K562 (cell line): Measurements from ENCODE around the gene NCL. TPM values are rescaled to one million over a fixed set of nuclear protein-coding genes. Genes with fewer than 3 reads are reported as not detected.

Experiments
- ATAC-seq: fragments of 200-7000 bp; cut with Tn5 transposase; 3 replicates; pipeline ENCODE4 v1.9.1; 2020; ENCODE audit warnings: moderate library complexity
- BruUV-seq: library from RNA; stranded (reverse); fragments of 400-500 nt; replicated peaks from 2 replicates; lab custom pipeline; 2021; lab: Mats Ljungman, UMichigan
- CTCF ChIA-PET: fragments of 300-600 bp; formaldehyde crosslinking; extraction: SDS; loops from one replicate; lab custom pipeline; 2021; ENCODE audit warnings: low intra/inter-chr PET ratio; lab: Yijun Ruan, JAX
- POLR2A ChIA-PET: fragments of 300-600, 350-650 bp; sonication (Branson Sonifier 250); formaldehyde crosslinking; extraction: SDS; loops from one replicate; lab custom pipeline; 2021; ENCODE audit warnings: antibody characterized with exemption, inconsistent platforms; lab: Yijun Ruan, JAX
- DNase-seq, 4 experiments: peaks; one replicate each; pipeline versions ENCODE4 v3.0.0 to v3.0.0-alpha.2; 2011 to 2018; ENCODE audit warnings: low spot score in 3 of 4, mixed read lengths in 3 of 4; ENCODE audit errors: extremely low read depth in 1 of 4
- FAIRE-seq: peaks from 2 replicates; lab custom pipeline; 2011; peaks lifted over from hg19 to GRCh38; lab: Jason Lieb, UNC
- H2AFZ ChIP-seq: 2 replicates; pipeline ENCODE4 v1.6.0; 2011; ENCODE audit warnings: low read depth, low read length, control low read depth, inconsistent platforms
- H3K27ac ChIP-seq: fragments of 200-600 bp; 3 replicates; pipeline ENCODE4 v1.8.0; 2011; ENCODE audit warnings: low read depth, mild to moderate bottlenecking, control low read depth, inconsistent platforms, low read length, moderate library complexity, mixed read lengths; ENCODE audit errors: extremely low read depth
- H3K27me3 ChIP-seq, 2 experiments: fragments of 300-600 bp in 1 of 2; 2 replicates in 1 of 2; 3 replicates in 1 of 2; pipeline versions ENCODE4 v1.6.0 to v1.8.0; 2011; ENCODE audit warnings: inconsistent platforms in 2 of 2, low read length in 2 of 2, mild to moderate bottlenecking in 1 of 2, mixed read lengths in 1 of 2, moderate library complexity in 1 of 2; ENCODE audit not compliant: control insufficient read depth in 2 of 2, insufficient read depth in 2 of 2
- H3K36me3 ChIP-seq: fragments of 300-600 bp; 3 replicates; pipeline ENCODE4 v1.8.0; 2011; ENCODE audit warnings: mild to moderate bottlenecking, low read length, inconsistent platforms; ENCODE audit not compliant: control insufficient read depth, insufficient read depth
- H3K4me1 ChIP-seq, 2 experiments: fragments of 200-600 bp in 1 of 2; replicated peaks in 1 of 2; 2 replicates in 1 of 2; 3 replicates in 1 of 2; pipeline versions ENCODE4 v1.5.1 to v1.8.0; 2011; ENCODE audit warnings: inconsistent platforms in 2 of 2, low read length in 2 of 2, mild to moderate bottlenecking in 1 of 2, mixed read lengths in 1 of 2, moderate library complexity in 1 of 2; ENCODE audit not compliant: control insufficient read depth in 2 of 2, insufficient read depth in 2 of 2
- H3K4me2 ChIP-seq: 2 replicates; pipeline ENCODE4 v1.6.1; 2011; ENCODE audit warnings: low read length, control low read depth, inconsistent platforms, mixed read lengths; ENCODE audit not compliant: insufficient read depth
- H3K4me3 ChIP-seq: fragments of 200-600 bp; sonication (generic), shearing (Covaris generic); 2 replicates; pipeline ENCODE4 v1.5.1; 2016; ENCODE audit warnings: control low read depth, inconsistent platforms
- H3K79me2 ChIP-seq: fragments of 200-600 bp; 3 replicates; pipeline ENCODE4 v1.8.0; 2011; ENCODE audit warnings: low read length, inconsistent platforms; ENCODE audit not compliant: control insufficient read depth, insufficient read depth
- H3K9ac ChIP-seq, 2 experiments: 2 replicates each; pipeline versions ENCODE4 v1.6.0 to v1.6.1; 2011; ENCODE audit warnings: low read depth in 2 of 2, low read length in 2 of 2, control low read depth in 1 of 2, inconsistent platforms in 1 of 2, mild to moderate bottlenecking in 1 of 2, mixed read lengths in 1 of 2; ENCODE audit not compliant: insufficient read depth in 1 of 2
- H3K9me1 ChIP-seq: one replicate; pipeline ENCODE4 v1.6.0; 2011; ENCODE audit warnings: inconsistent platforms, mild to moderate bottlenecking, low read length, moderate library complexity; ENCODE audit not compliant: control insufficient read depth, insufficient read depth
- H3K9me3 ChIP-seq: replicated peaks from 2 replicates; pipeline ENCODE4 v1.5.1; 2011; ENCODE audit warnings: low read depth, low read length, inconsistent platforms; ENCODE audit not compliant: control insufficient read depth, insufficient read depth
- H4K20me1 ChIP-seq: replicated peaks from 2 replicates; pipeline ENCODE4 v1.6.1; 2011; ENCODE audit warnings: low read length, inconsistent platforms, mixed read lengths; ENCODE audit not compliant: control insufficient read depth, insufficient read depth
- BMI1 ChIP-seq: fragments of 150-350 bp; IDR thresholded peaks from 2 replicates; pipeline ENCODE4 v1.6.1; 2014; ENCODE audit warnings: low read length
- ELK3 ChIP-seq: fragments of 450-650 bp; formaldehyde crosslinking; IDR thresholded peaks from 2 replicates; pipeline ENCODE4 v1.4.0; 2020; ENCODE audit warnings: mild to moderate bottlenecking
- KLF1 ChIP-seq: fragments of 450-650 bp; IDR thresholded peaks from 2 replicates; pipeline ENCODE4 v1.6.1; 2016; ENCODE audit warnings: missing genetic modification characterization, missing compliant biosample characterization
- MYNN ChIP-seq, 2 experiments: sonication (generic); formaldehyde crosslinking in 1 of 2; IDR thresholded peaks; 2 replicates each; pipeline versions ENCODE4 v1.5.0 to v1.6.1; 2016 to 2020; ENCODE audit warnings: antibody characterized with exemption in 1 of 2, missing genetic modification reagents in 1 of 2
- NKRF ChIP-seq: fragments of 450-650 bp; IDR thresholded peaks from 2 replicates; pipeline ENCODE4 v1.6.1; 2016; ENCODE audit warnings: borderline replicate concordance
- POLR2A ChIP-seq: fragments of 450-650 bp; conservative IDR thresholded peaks from 2 replicates; pipeline ENCODE4 v1.6.1; 2016
- RFX1 ChIP-seq: fragments of 450-650 bp; IDR thresholded peaks from 2 replicates; pipeline ENCODE4 v1.6.1; 2016; ENCODE audit warnings: mild to moderate bottlenecking, moderate library complexity
- SFPQ ChIP-seq: fragments of 200-400 bp; formaldehyde crosslinking; IDR thresholded peaks from 2 replicates; pipeline ENCODE4 v1.6.1; 2017; ENCODE audit warnings: mild to moderate bottlenecking, low read depth, low read length, moderate library complexity
- TARDBP ChIP-seq: fragments of 450-650 bp; IDR thresholded peaks from 2 replicates; pipeline ENCODE4 v1.6.1; 2016
- ZNF280A ChIP-seq: fragments of 450-650 bp; IDR thresholded peaks from 2 replicates; pipeline ENCODE4 v1.6.1; 2018; ENCODE audit warnings: mild to moderate bottlenecking, low read depth; ENCODE audit not compliant: partially characterized antibody
- WGBS: fragments of 100-300 bp; shearing (Covaris generic); methylation state at CpG from one replicate; pipeline ENCODE4 v1.1.6; 2016; ENCODE audit warnings: low coverage, mixed read lengths; ENCODE audit not compliant: insufficient coverage; ENCODE audit errors: missing lambda C conversion rate; 5-methylcytosine and 5-hydroxymethylcytosine counted together
- in situ Hi-C: fragments of 300-500 bp; cut with MboI; formaldehyde crosslinking; loops from 4 replicates; pipeline ENCODE4 v1.15.0; 2018; ENCODE audit warnings: inconsistent platforms, mixed read lengths
- intact Hi-C: fragments of 100-400 bp; cut with micrococcal nuclease; formaldehyde crosslinking; loops from 2 replicates; pipeline ENCODE4 v1.14.2; 2022
- polyA plus RNA-seq, 8 experiments: library from polyadenylated mRNA; depleted of rRNA in 4 of 8; stranded (reverse) in 5 of 8; unstranded in 3 of 8; fragments of >200 nt; fragmentation: Nextera tagmentation in 2 of 8; fragmentation: Illumina TruSeq in 1 of 8; extraction: Ambion mirVana in 2 of 8; extraction: Trizol in 1 of 8; gene quantifications; 2 replicates each; pipeline versions ENCODE4 v1.2.1 to v1.2.3, GENCODE V29; 2011 to 2014; ENCODE audit warnings: inconsistent platforms in 1 of 8, missing spikeins in 1 of 8
- total RNA-seq, 7 experiments: library from RNA; depleted of rRNA in 6 of 7; stranded (reverse); fragments of >200 nt in 6 of 7; fragmentation: Illumina TruSeq in 2 of 7; extraction: Trizol in 2 of 7; gene quantifications; 2 replicates each; pipeline versions ENCODE4 v1.2.1 to v1.2.3, GENCODE V29; 2011 to 2021; ENCODE audit warnings: low replicate concordance in 1 of 7

NCL gene
- total and polyA plus RNA-seq, 9 of the 15 experiments (the other 6 are each of a cell fraction or from before 2014, with no cell fraction given), result 80.9 to 732 (median 361) TPM

- Histone ChIP-seq H4K20me1 (no peaks in the 10 kb centered on the region), H3K79me2 (peaks cover 11% of the 10 kb centered on the region), H3K9ac (no peak overlapping the region), H3K36me3 (no peaks in the 10 kb centered on the region), H3K27ac (no peak overlapping the region), H3K9me3 (no peaks in the 10 kb centered on the region), H3K4me2 (no peak overlapping the region), H2AFZ (no peak overlapping the region), H3K4me3 (no peak overlapping the region), H3K27me3 (no peaks in the 10 kb centered on the region), H3K4me1 (peaks cover 9 to 22% of the 10 kb centered on the region in 2 experiments; a peak in 4 of 5 replicates), H3K9me1 (no peaks in the 10 kb centered on the region)
- TF ChIP-seq ZNF280A, result no peak
- TF ChIP-seq ELK3 (CRISPR knock-in tag), result no peak
- no peak for TF ChIP-seq MYNN (IDR thresholded peaks at IDR 0.05)
- TF ChIP-seq MYNN (CRISPR knock-in tag; IDR thresholded peaks at IDR 0.05), result no peak
- no peak for TF ChIP-seq RFX1
- TF ChIP-seq SFPQ, result no peak
- no peak for TF ChIP-seq KLF1 (tag)
- TF ChIP-seq POLR2A, result no peak
- TF ChIP-seq NKRF, result no peak
- no peak for TF ChIP-seq TARDBP
- no peak for TF ChIP-seq BMI1
- DNase-seq (no peak), ATAC-seq (no peak), FAIRE-seq (no peak)
- intact Hi-C loops, result loop anchor here (10.0 kb wide), 1 partner anchor 315 kb away; the partner anchor contains the start of genes COPS7B and PDE6D
- in situ Hi-C loops, result no loop called here
- POLR2A ChIA-PET, result interaction anchor here (1.3 to 7.9 kb wide), 3 partner anchors 12 to 41 kb away, joined by 3 to 95 read pairs (median 3); no protein-coding TSS in a partner anchor
- CTCF ChIA-PET, result no interaction called here
- BruUV-seq, result no TSS peak
- 22% methylated on average over 3 of the region's 3 CpGs for WGBS
Observed at GRCh38 chr2:231469583-231469950, 5.3 kb upstream of the NCL start.
